ENCODE measurements around the gene XIRP1.
A peak's percentile ranks its signal among the peaks of the same experiment; 100 is the strongest.

The XIRP1 gene

GRCh38 chr3:39142067-39142466, 50.3 kb downstream of the XIRP1 start:
- no peak for DNase-seq (ENCODE audit: low read depth)

DNA sequence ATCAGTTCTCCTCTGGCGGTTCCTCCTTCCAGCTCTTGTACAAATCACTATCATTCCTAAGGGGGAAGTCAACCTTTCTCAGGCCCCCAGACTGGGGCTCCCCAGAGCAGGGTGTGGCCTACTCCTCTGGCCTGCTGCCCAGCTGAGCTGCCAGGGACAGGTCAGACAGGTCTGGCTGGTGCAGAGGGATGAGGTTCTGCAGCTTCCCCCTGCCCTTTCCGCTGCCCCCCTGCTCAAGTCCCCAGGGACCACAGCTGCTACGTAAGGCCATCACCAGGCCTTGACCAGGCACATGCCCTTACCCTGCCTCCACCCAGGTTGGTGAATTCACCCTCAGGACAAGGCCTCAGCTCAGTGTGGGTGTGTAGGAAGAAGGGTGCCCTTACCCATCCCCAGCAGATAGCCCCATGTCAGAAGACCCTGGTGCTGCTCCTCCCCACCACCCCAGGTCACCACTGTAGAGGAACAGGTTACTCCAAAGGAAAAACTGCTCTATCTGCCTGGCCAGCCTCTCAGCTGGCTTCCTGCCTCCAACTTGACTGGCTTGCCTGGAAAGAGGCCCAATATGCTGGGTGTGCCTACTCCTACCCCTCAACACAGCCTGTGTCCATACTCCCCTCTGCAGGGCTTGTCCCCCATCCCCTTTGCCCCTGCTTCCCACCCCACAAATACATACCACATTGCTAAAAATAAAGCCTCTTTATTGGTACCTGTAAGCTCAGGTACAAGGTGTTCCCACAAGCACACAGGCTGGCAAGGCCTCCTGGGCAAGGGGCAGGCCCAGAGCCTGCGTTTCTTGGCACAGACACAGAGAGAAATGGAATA, 51.0 kb downstream of the XIRP1 start:
- DNase-seq (ENCODE audit: low read depth): peak; percentile 50

GRCh38 chr3:39140341-39140971, 51.9 kb downstream of the XIRP1 start:
- DNase-seq (ENCODE audit: low read depth): no peak

DNA sequence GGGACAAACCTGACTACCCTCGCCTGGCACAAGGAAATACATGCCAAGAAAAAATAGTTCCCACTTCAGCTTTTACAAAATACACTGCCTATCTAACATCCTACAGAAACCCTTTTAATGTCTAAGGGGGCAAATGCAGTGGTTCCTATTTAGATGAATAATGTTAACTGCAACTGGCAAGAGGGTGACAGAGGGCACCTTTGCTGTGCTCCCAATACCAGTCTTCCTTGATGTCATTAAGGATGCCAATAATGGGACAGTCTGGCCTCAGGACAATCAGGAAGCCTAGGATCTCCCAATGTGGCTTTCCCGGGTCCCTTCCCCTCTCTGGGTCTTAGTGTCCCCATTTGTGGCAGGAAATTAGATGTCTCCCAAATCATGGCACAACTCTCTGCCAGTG, 53.0 kb downstream of the XIRP1 start:
- DNase-seq (ENCODE audit: low read depth): no peak

- DNase-seq (ENCODE audit: low read depth): peak; percentile 34
These were observed 53.5 kb downstream of the XIRP1 start for GRCh38 chr3:39138804-39139415.

DNA sequence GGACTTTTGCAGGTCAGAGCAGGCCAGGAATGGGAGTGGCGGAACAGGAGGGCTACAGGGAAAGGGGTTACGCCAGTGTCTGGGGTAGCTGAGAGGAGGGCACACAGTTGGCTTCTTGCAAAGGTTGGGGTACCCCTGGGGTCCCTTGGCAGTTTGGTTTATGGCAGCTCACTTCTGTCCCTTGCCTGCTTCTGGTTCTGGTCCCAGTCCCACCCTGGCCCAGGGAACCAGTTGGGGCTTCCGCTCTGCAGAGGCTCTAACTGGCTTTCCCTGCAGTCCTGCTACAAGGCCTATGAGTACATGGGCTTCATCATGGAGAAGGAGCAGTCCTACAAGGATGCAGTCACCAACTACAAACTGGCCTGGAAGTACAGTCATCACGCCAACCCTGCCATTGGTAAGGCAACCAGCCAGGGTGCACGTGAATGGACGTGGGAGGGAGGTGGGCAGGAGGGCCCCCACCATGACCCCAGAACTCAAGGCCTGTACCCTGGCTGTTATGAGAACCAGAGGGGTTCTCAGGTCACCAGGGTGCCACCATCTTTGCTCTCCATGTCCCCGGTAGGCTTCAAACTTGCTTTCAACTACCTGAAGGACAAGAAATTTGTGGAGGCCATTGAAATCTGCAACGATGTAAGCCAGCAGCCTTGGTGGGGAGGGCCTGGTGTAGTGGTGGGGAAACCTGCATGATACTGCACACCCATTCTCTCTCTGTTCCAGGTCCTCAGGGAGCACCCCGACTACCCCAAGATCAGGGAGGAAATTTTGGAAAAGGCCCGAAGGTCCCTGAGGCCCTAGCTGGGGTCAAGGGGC, 54.2 kb downstream of the XIRP1 start:
- DNase-seq (ENCODE audit: low read depth): no peak

DNA sequence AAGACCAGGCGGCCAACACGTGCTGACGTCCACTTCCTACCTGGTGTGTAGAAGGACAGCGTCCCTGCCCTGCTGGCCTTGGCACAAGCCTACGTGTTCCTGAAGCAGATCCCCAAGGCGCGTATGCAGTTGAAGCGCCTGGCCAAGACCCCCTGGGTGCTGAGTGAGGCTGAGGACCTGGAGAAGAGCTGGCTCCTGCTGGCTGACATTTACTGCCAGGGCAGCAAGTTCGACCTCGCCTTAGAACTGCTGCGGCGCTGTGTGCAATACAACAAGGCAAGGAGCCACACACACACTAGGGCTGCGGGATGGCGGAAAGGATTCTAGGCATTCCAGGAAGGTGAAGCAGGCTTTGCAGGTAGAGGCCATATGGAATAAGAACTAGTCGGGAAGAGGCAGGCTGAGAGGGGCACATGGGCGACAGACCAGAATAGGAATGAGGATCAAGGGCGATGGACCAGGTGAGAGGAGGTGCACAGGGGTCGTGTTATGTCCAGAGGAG, 54.9 kb downstream of the XIRP1 start:
- DNase-seq (ENCODE audit: low read depth): no peak

DNA sequence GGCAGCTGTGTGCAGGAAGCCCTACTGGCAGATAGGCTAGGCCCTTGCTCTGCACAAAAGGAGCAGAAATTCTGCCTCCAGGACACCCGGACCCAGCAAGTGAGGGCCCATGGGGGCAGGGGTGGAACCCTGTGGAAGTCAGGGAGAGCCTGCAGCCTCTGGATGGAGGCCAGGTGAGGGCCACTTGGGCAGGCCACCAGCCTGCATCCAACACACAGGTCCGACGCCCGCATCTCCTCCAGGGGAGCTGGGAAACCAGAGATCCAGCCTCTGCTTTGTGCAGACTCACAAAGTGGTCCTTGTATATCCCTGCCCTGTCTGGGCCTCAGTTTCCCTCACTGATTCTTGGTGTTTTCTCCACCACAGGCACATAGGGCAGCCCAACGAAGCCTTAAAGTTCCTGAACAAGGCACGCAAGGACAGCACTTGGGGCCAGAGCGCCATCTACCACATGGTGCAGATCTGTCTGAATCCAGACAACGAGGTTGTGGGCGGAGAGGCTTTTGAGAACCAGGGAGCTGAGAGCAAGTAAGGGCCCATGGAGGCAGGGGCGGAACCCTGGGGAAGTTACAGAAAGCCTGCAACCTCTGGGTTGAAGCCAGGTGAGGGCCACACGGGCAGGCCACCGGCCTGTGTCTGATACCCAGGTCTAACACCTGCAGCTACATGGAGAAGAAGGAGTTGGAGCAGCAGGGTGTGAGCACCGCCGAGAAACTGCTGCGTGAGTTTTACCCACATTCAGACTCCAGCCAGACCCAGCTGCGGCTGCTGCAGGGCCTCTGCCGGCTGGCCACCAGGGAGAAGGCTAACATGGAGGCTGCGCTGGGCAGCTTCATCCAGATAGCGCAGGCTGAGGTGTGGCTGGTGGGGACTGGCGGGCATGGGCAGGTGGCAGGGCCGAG, 55.6 kb downstream of the XIRP1 start:
- DNase-seq (ENCODE audit: low read depth): no peak

GRCh38 chr3:39135170-39135805, 57.1 kb downstream of the XIRP1 start:
- DNase-seq (ENCODE audit: low read depth): no peak

DNA sequence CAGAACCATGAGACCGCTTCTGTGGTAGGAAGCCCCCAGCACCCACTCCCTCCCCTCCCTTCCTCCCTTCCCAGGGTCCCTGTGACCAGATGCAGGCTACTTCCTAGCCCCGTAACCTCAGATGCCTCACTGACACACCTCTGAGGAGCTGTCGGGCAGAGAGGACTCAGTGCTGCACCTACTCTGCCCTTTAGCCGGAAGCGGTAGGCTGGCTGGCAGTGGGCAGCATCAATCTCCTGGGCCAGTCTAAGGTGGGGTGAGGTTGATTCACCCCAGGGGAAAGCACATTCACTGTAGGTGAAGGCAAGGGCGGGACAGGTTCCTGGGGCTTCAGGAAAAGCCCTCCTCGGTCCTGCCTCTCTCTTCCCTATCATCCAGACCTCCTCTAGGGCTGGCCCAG, 58.1 kb downstream of the XIRP1 start:
- DNase-seq (ENCODE audit: low read depth): no peak

GRCh38 chr3:39133822-39134221, 58.6 kb downstream of the XIRP1 start:
- no peak for DNase-seq (ENCODE audit: low read depth)
